GM19397 (cell line): ENCODE data around the gene NR3C1.
"Not testable (repeated sequence)": the region's sequence is repeated elsewhere in the genome, so short reads cannot be mapped to it uniquely, and the experiment has no call there.

Experiments
- ATAC-seq: cut with Tn5 transposase; IDR thresholded peaks from one replicate; pipeline ENCODE4 v1.9.1; 2021; ENCODE audit warnings: mild to moderate bottlenecking, moderate library complexity; ENCODE audit not compliant: unreplicated experiment

The NR3C1 gene

DNA sequence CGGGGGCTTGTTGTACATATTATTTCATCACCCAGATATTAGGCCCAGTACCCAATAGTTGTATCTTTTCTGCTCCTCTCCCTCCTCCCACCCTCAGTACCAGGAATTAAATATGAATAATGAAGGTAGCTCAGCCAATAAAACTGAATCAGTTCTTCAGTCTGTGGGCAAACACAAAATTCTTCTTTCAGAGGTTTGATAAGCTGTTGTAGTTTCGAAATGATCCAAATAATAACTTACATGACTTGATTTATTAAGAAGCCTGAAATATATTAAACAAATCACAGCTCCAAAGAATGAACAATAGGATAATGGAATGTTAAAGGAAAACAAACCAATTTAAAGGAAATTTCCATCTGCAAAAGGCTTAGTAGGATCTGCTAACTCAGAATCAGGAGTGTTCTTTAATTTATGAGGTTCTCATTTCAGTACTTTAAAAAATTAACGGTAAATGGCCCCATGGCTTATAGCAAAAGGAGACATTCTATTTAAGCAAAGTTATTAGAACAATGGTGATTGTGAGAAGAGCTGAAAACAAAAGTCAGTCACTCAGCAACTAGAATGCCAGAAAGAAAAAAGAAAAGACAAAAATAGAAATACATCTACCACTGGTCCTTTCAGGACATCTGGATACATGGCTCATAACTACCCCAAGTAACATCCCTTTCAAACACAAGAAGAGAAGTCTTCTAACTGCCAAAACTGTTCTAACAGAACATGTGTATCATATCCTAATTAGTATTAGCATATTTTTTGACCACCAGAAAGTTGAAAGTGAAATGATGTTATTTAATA is 62.4 kb downstream of the NR3C1 start:
- ATAC-seq, result no peak

GRCh38 chr5:143338658-143339366 is 64.7 kb downstream of the NR3C1 start:
- ATAC-seq, result no peak

GRCh38 chr5:143337946-143338345 is 65.5 kb downstream of the NR3C1 start:
- no peak for ATAC-seq

DNA sequence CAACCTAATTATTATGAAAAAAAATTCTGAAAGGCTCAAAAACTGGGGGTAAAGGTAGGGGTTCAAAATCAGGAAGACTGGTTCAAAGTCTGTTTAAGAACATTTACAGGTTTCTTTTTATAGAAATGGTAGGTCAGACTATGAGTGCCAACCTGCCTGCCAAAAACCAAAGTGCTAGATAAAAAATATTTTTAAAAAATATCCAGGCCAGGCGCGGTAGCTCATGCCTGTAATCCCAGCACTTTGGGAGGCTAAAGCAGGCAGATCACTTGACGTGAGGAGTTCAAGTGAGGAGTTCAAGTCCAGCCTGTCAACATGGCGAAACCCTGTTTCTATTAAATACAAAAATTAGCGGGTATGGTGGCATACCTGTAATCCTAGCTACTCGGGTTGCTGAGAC is 67.0 kb downstream of the NR3C1 start:
- no peak for ATAC-seq

- no peak for ATAC-seq
Observed at GRCh38 chr5:143334903-143335302, 68.6 kb downstream of the NR3C1 start.

- ATAC-seq, result not testable (repeated sequence)
Observed at GRCh38 chr5:143334380-143334779, 69.1 kb downstream of the NR3C1 start.

GRCh38 chr5:143331956-143332355 is 71.5 kb downstream of the NR3C1 start:
- no peak for ATAC-seq

DNA sequence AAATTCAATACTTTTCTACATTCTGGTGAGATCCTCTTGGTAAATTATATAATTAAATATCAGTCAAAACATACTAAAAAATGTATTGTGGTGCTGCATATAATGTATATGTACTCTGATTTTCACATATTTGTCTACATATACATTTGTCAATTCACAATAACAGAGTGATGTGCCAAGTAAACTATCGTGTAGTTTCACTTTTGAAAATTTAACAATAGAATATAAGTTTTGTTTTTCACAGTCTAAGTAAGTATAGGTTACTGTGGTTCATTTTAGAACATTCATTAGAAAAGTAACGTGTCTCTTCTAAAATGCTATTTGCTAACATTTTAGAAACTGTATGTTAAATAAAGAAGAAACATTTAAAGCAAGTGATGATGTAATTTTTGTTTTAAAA is 73.6 kb downstream of the NR3C1 start:
- ATAC-seq, result no peak

DNA sequence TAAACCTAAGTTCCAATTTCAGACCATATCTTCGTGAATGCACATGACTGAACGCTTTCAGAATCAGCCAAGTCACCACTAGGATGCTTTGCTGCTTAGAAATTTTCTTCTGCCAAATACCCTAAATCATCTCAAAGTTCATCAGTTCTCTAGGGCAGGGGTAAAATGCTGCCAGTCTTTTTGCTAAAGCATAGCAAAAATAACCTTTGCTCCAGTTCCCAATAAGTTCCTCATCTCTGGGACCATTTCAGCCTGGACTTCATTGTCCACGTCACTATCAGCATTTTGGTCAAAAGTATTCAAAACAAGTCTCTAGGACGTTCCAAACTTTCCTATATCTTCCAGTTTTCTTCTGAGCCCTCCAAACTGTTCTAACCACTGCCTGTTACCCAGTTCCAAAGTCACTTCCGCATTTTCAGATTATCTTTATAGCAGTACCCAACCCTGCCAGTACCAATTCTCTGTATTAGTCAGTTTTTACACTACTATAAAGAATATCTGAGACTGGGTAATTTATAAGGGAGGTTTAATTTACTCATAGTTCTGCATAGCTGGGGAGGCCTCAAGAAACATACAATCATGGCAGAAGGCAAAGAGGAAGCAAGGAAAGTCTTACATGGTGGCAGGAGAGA is 74.8 kb downstream of the NR3C1 start:
- ATAC-seq, result no peak

DNA sequence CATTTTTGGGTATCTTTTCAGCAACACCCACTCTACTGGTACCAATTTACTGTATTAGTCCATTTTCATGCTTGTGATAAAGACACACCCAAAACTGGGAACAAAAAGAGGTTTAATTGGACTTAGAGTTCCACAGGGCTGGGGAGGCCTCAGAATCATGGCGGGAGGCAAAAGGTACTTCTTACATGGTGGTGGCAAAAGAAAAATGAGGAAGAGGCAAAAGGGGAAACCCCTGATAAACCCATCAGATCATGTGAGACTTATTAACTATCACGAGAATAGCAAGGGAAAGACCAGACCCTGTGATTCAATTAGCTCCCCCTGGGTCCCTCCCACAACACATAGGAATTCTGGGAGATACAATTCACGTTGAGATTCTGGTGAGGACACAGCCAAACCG is 78.4 kb downstream of the NR3C1 start:
- not testable (repeated sequence) for ATAC-seq

DNA sequence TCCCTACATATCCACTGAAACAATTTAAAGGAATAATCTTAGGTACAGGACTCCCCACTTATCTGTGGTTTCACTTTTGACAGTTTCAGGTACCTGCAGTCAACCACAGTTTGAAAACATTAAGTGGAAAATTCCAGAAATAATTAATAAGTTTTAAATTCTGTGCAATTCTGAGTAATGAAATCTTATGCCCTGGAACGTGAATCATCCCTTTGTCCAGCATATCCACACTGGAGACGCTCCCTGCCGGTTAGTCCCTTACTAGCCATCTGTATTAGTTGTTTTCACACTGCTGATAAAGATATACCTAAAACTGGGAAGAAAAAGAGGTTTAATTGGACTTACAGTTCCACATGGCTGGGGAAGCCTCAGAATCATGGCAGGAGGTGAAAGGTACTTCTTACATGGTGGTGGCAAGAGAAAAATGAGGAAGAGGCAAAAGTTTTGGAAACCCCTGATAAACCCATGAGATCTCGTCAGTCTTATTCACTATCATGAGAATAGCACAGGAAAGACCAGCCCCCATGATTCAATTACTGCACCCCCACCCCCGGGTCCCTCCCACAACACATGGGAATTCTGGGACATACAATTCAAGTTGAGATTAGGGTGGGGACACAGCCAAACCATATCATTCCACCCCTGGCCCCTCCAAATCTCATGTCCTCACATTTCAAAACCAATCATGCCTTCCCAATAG is 80.4 kb downstream of the NR3C1 start:
- ATAC-seq, result not testable (repeated sequence)

DNA sequence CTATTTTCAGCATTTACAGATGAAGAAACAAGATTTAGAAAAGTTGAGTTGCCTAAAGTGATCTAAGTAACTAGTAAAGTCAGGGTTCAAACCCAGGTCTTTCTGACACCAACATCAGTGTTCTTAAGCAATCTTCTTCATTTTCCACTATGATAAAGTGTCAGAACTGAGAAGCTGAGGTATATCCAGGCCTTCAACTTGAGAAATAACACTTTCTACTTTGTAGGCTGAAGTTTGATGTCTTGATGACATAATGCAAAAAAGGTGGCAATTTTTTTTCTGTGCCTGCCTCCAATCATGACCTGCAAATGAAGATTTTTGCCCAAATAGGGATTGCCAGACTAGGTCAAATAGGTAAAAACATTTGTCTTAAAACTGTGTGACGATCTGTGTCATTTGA is 81.3 kb downstream of the NR3C1 start:
- ATAC-seq, result no peak

DNA sequence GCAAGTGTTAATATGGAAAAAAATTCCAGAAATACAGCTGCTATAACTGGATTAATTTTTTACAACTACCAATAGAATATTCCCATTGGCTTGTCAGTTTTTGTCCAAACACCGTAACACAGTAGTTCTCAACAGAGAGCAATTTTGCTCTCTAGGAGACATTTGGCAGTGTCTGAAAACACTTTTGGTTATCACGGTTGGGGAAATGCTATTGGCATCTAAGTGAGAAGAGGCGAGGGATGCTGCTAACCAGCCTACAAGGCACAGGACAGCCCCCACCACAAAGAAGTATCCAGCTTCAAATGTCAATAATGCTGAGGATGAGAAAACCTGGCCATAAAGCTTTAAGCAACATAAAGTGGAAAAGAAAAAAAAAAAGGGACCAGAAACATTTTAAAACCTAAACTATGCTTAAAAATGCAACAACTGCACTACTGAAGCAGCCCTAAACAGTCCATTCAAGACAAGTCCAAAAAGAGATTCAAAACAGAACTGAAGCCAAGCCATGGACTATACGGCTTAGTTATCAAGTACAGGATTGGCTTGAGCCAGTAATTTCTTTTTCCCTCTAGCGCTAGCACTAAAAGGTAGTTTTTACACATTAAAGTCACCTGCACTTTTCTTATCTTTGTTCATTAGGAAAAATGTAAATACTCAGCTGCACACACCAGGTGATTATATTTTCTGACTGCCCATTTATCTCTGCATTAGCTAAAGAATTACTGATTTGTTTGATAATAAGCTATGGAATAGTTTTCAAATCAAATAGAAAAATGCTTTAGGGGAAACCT is 83.9 kb downstream of the NR3C1 start:
- no peak for ATAC-seq

- ATAC-seq, result no peak
Observed at GRCh38 chr5:143318833-143319232, 84.7 kb downstream of the NR3C1 start.

DNA sequence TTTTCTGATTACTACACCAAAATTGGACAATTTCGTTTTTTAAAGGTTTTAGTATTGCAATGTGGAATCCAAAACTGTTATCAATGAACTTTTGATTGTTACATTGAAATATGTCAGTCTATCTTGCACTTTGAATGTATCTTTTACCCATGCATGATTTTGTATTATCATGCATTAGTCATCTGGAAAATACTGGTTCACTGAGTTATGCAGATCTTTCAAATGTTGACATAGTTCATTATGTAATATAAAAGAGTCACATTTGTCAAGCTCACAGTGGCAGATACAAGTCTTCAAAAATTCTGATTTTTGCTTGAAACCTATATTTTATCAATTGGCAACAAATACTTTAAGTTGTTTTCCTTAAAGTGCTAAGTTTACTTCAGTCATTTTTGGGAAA is 85.2 kb downstream of the NR3C1 start:
- no peak for ATAC-seq

GRCh38 chr5:143316844-143317631 is 86.4 kb downstream of the NR3C1 start:
- no peak for ATAC-seq

DNA sequence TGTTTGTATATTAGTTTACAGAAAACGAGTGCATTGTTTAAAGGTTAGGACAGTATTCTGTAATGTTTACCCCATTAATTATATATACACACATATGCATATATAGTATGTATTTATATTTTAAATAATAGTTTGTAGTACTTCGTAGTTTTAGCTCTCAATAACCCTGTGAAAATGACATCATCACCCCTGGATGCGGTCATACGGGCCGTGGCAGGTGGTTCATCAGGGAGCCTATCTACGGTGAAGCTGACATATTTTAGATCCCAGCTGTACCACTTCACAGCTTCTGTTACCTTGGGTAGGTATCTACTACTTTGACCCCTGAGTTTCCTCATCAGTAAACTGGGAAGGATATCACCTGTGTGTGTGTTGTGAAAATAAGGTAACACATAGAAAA is 87.1 kb downstream of the NR3C1 start:
- no peak for ATAC-seq

- no peak for ATAC-seq
Observed at GRCh38 chr5:143315929-143316328, 87.6 kb downstream of the NR3C1 start.

GRCh38 chr5:143315214-143315613 is 88.3 kb downstream of the NR3C1 start:
- no peak for ATAC-seq

GRCh38 chr5:143314659-143315058 is 88.8 kb downstream of the NR3C1 start:
- ATAC-seq, result no peak
